H9 (cell line): ENCODE results near the gene SNRNP48. TPM values are rescaled to one million over a fixed set of nuclear protein-coding genes. Genes with fewer than 3 reads are reported as not detected.

ENCODE experiments used
- DNase-seq: peaks from one replicate; pipeline ENCODE4 v3.0.0-alpha.2; 2017
- H2AFZ ChIP-seq: one replicate; pipeline ENCODE4 v1.6.1; 2013; ENCODE audit warnings: mild to moderate bottlenecking, low read length, control low read depth, moderate library complexity
- H2AK5ac ChIP-seq: 2 replicates; pipeline ENCODE4 v1.6.1; 2013; ENCODE audit warnings: low read length, control low read depth, mixed read lengths; ENCODE audit not compliant: insufficient read length
- H2BK120ac ChIP-seq: one replicate; pipeline ENCODE4 v1.6.1; 2013; ENCODE audit warnings: low read depth, mild to moderate bottlenecking, low read length, control low read depth, inconsistent platforms; ENCODE audit not compliant: poor library complexity, severe bottlenecking
- H2BK12ac ChIP-seq: 2 replicates; pipeline ENCODE4 v1.6.1; 2013; ENCODE audit warnings: low read length, control low read depth, mixed read lengths, low read depth; ENCODE audit not compliant: insufficient read length
- H2BK15ac ChIP-seq: 2 replicates; pipeline ENCODE4 v1.6.1; 2013; ENCODE audit warnings: low read depth, low read length, control low read depth
- H2BK20ac ChIP-seq: one replicate; pipeline ENCODE4 v1.6.1; 2013; ENCODE audit warnings: low read depth, mild to moderate bottlenecking, low read length, control low read depth, inconsistent platforms; ENCODE audit not compliant: poor library complexity, severe bottlenecking
- H2BK5ac ChIP-seq: 2 replicates; pipeline ENCODE4 v1.6.1; 2013; ENCODE audit warnings: low read length, control low read depth, mixed read lengths; ENCODE audit not compliant: insufficient read length
- H3K14ac ChIP-seq: 2 replicates; pipeline ENCODE4 v1.6.1; 2013; ENCODE audit warnings: low read length, control low read depth; ENCODE audit not compliant: insufficient read depth
- H3K18ac ChIP-seq: 2 replicates; pipeline ENCODE4 v1.6.1; 2013; ENCODE audit warnings: low read depth, mild to moderate bottlenecking, mixed read lengths, low read length, control low read depth; ENCODE audit not compliant: insufficient read length
- H3K23ac ChIP-seq: 2 replicates; pipeline ENCODE4 v1.6.1; 2013; ENCODE audit warnings: low read length, control low read depth, mixed read lengths, low read depth; ENCODE audit not compliant: insufficient read length
- H3K23me2 ChIP-seq: 2 replicates; pipeline ENCODE4 v1.6.1; 2013; ENCODE audit warnings: low read depth, mild to moderate bottlenecking, mixed read lengths, low read length, control low read depth; ENCODE audit not compliant: insufficient read length, poor library complexity, severe bottlenecking
- H3K27ac ChIP-seq: 2 replicates; pipeline ENCODE4 v1.5.1; 2013; ENCODE audit warnings: low read length, control low read depth, mixed read lengths, low read depth; ENCODE audit not compliant: insufficient read length
- H3K27me3 ChIP-seq: 2 replicates; pipeline ENCODE4 v1.6.1; 2013; ENCODE audit warnings: low read length, control low read depth, inconsistent platforms; ENCODE audit not compliant: insufficient read depth
- H3K4ac ChIP-seq: 2 replicates; pipeline ENCODE4 v1.6.1; 2013; ENCODE audit warnings: low read depth, mild to moderate bottlenecking, control low read depth, inconsistent platforms, low read length, moderate library complexity
- H3K4me1 ChIP-seq: 2 replicates; pipeline ENCODE4 v1.6.1; 2013; ENCODE audit warnings: low read length, control low read depth, inconsistent platforms; ENCODE audit not compliant: insufficient read depth
- H3K4me2 ChIP-seq: 2 replicates; pipeline ENCODE4 v1.6.1; 2013; ENCODE audit warnings: low read length, control low read depth, mixed read lengths; ENCODE audit not compliant: insufficient read length, insufficient read depth
- H3K56ac ChIP-seq: 2 replicates; pipeline ENCODE4 v1.6.1; 2013; ENCODE audit warnings: low read depth, mild to moderate bottlenecking, mixed read lengths, low read length, control low read depth; ENCODE audit not compliant: insufficient read length
- H3K79me1 ChIP-seq: 2 replicates; pipeline ENCODE4 v1.6.1; 2013; ENCODE audit warnings: low read depth, mild to moderate bottlenecking, moderate library complexity, low read length, control low read depth, inconsistent platforms; ENCODE audit not compliant: insufficient read depth, poor library complexity, severe bottlenecking
- H3K79me2 ChIP-seq: 2 replicates; pipeline ENCODE4 v1.6.1; 2013; ENCODE audit warnings: low read length, control low read depth, inconsistent platforms; ENCODE audit not compliant: insufficient read depth
- H3K9ac ChIP-seq: 2 replicates; pipeline ENCODE4 v1.6.1; 2013; ENCODE audit warnings: low read length, control low read depth, mixed read lengths; ENCODE audit not compliant: insufficient read length; ENCODE audit errors: extremely low read depth
- H3K9me3 ChIP-seq: one replicate; pipeline ENCODE4 v1.6.1; 2013; ENCODE audit warnings: low read depth, low read length, inconsistent platforms; ENCODE audit not compliant: control insufficient read depth
- H3T11ph ChIP-seq: one replicate; pipeline ENCODE4 v1.6.1; 2013; ENCODE audit warnings: mild to moderate bottlenecking, low read length, control low read depth, inconsistent platforms
- H4K20me1 ChIP-seq: one replicate; pipeline ENCODE4 v1.6.1; 2013; ENCODE audit not compliant: control insufficient read depth, insufficient read length, insufficient read depth
- H4K5ac ChIP-seq: 2 replicates; pipeline ENCODE4 v1.6.1; 2013; ENCODE audit warnings: low read depth, mild to moderate bottlenecking, mixed read lengths, low read length, control low read depth; ENCODE audit not compliant: insufficient read length
- H4K8ac ChIP-seq: replicated peaks from 2 replicates; pipeline ENCODE4 v1.6.1; 2013; ENCODE audit warnings: low read length, control low read depth, mixed read lengths, low read depth; ENCODE audit not compliant: insufficient read length
- H4K91ac ChIP-seq: 2 replicates; pipeline ENCODE4 v1.6.1; 2013; ENCODE audit warnings: low read depth, mild to moderate bottlenecking, moderate library complexity, mixed read lengths, low read length, control low read depth; ENCODE audit not compliant: insufficient read length
- H3K27ac Mint-ChIP-seq, 3 experiments: 2 replicates in 2 of 3; 3 replicates in 1 of 3; pipeline ENCODE4 v1.8.0; 2020 to 2021; ENCODE audit warnings: mixed read lengths in 3 of 3, mild to moderate bottlenecking in 1 of 3, moderate library complexity in 1 of 3
- H3K27me3 Mint-ChIP-seq: 2 replicates; pipeline ENCODE4 v1.8.0; 2021; ENCODE audit warnings: low read depth, mild to moderate bottlenecking, moderate library complexity, mixed read lengths
- H3K36me3 Mint-ChIP-seq, 3 experiments: 2 replicates in 2 of 3; 3 replicates in 1 of 3; pipeline ENCODE4 v1.8.0; 2020 to 2021; ENCODE audit warnings: low read depth in 3 of 3, mixed read lengths in 3 of 3; ENCODE audit not compliant: insufficient read depth in 1 of 3
- H3K4me1 Mint-ChIP-seq, 2 experiments: 2 replicates each; pipeline ENCODE4 v1.8.0; 2020; ENCODE audit warnings: mixed read lengths in 2 of 2
- H3K4me3 Mint-ChIP-seq, 2 experiments: 2 replicates in 1 of 2; 3 replicates in 1 of 2; pipeline ENCODE4 v1.8.0; 2020 to 2021; ENCODE audit warnings: mild to moderate bottlenecking in 2 of 2, mixed read lengths in 2 of 2, moderate library complexity in 1 of 2
- H3K9me3 Mint-ChIP-seq, 2 experiments: 2 replicates in 1 of 2; 3 replicates in 1 of 2; pipeline ENCODE4 v1.8.0; 2020; ENCODE audit warnings: mild to moderate bottlenecking in 2 of 2, mixed read lengths in 2 of 2, moderate library complexity in 1 of 2
- CTCF ChIP-seq: fragments of 200-600 bp; sonication (generic); conservative IDR thresholded peaks from 3 replicates; pipeline ENCODE4 v1.8.0; 2021; ENCODE audit warnings: antibody characterized with exemption, mild to moderate bottlenecking
- WGBS: extraction: QIAGEN DNeasy Blood & Tissue Kit; methylation state at CpG from one replicate; pipeline ENCODE4 v1.1.7; 2013; ENCODE audit warnings: missing lambda C conversion rate, low lambda C conversion rate, mixed read lengths; ENCODE audit not compliant: insufficient read length; ENCODE audit errors: extremely low coverage; 5-methylcytosine and 5-hydroxymethylcytosine counted together
- total RNA-seq: library from RNA; stranded (reverse); gene quantifications from 2 replicates; pipeline ENCODE4 v1.2.1, GENCODE V29; 2021

The SNRNP48 gene
- total RNA-seq, 1 experiment from 2014 or later = 16.9 TPM

- H3K4me3 Mint-ChIP-seq = no peak overlapping the region; a peak in 1 of 5 replicates
- Histone ChIP-seq H2BK5ac (no peak overlapping the region), H4K91ac (no peak overlapping the region), H3K27ac (no peak overlapping the region), H3K4me1 (peaks cover 3% of the 10 kb centered on the region; the same call in 1 of the 2 replicates), H3K79me1 (no peaks in the 10 kb centered on the region), H3K79me2 (no peaks in the 10 kb centered on the region), H3K9ac (no peak overlapping the region), H4K8ac (no peak overlapping the region), H3K56ac (no peak overlapping the region), H3K4ac (no peak overlapping the region), H3K18ac (no peak overlapping the region), H3K27me3 (peaks cover under 1% of the 10 kb centered on the region; the same call in 1 of the 2 replicates), H2BK12ac (no peak overlapping the region), H3K23me2 (peaks cover 8% of the 10 kb centered on the region), H2AFZ (no peak overlapping the region), H3K9me3 (no peaks in the 10 kb centered on the region), H3K23ac (no peak overlapping the region), H3K14ac (no peak overlapping the region), H4K20me1 (no peaks in the 10 kb centered on the region), H2BK120ac (no peak overlapping the region), H2BK15ac (0 out of 2 replicates have a peak overlapping the region, but pooled peaks have one; percentile 38), H2BK20ac (no peak overlapping the region), H2AK5ac (no peak overlapping the region), H3K4me2 (no peak overlapping the region), H3T11ph (no peak overlapping the region), H4K5ac (no peak overlapping the region)
- no CpG with 5 or more reads among the region's 12 CpGs for WGBS
- H3K9me3 Mint-ChIP-seq = no peaks in the 10 kb centered on the region
- H3K27me3 Mint-ChIP-seq = peaks cover 13% of the 10 kb centered on the region
- peaks cover 0 to 8% (median 4%) of the 10 kb centered on the region in 3 experiments; a peak in 3 of 7 replicates for H3K36me3 Mint-ChIP-seq
- no peak for DNase-seq
- TF ChIP-seq CTCF = no peak
- no peak overlapping the region for H3K27ac Mint-ChIP-seq
- H3K4me1 Mint-ChIP-seq = peaks cover 51 to 57% of the 10 kb centered on the region in 2 experiments
Observed at GRCh38 chr6:7545316-7546019, 44.5 kb upstream of the SNRNP48 start.
